Uterus (tissue), 2 donors: ENCODE results near the gene ASPHD2.

Source experiments
- CTCF ChIP-seq, 4 experiments: fragments of 200-600 bp in 2 of 4; fragments of 450-650 bp in 2 of 4; sonication (generic) in 2 of 4; IDR thresholded peaks; one replicate each; pipeline ENCODE4 v1.5.1; 2016 to 2019; ENCODE audit warnings: antibody characterized with exemption in 4 of 4, mild to moderate bottlenecking in 2 of 4, moderate library complexity in 1 of 4
- POLR2A ChIP-seq, 2 donors: fragments of 450-650 bp; IDR thresholded peaks; one replicate each; pipeline ENCODE4 v1.6.1; 2016; ENCODE audit warnings: antibody characterized with exemption in 2 of 2, mild to moderate bottlenecking in 1 of 2, moderate library complexity in 1 of 2

- TF ChIP-seq CTCF (IDR thresholded peaks at IDR 0.05) = no peak
- TF ChIP-seq POLR2A (IDR thresholded peaks at IDR 0.05) = no peak
Observed at GRCh38 chr22:26435327-26436093, 6.5 kb downstream of the ASPHD2 start.
